Progenitor cell of endocrine pancreas (in vitro differentiated cells): ENCODE measurements around the gene TEX261. TPM values are rescaled to one million over a fixed set of nuclear protein-coding genes. Genes with fewer than 3 reads are reported as not detected.
A peak's percentile ranks its signal among the peaks of the same experiment; 100 is the strongest.

Experiments
- DNase-seq: peaks from one replicate; pipeline ENCODE4 v3.0.0; 2021; ENCODE audit warnings: low spot score; ENCODE audit not compliant: unreplicated experiment
- H3K27ac Mint-ChIP-seq: 2 replicates; pipeline ENCODE4 v1.8.0; 2021; ENCODE audit warnings: mild to moderate bottlenecking, moderate library complexity, mixed read lengths
- H3K27me3 Mint-ChIP-seq: 2 replicates; pipeline ENCODE4 v1.8.0; 2021; ENCODE audit warnings: mixed read lengths
- H3K36me3 Mint-ChIP-seq: 2 replicates; pipeline ENCODE4 v1.8.0; 2022; ENCODE audit warnings: mixed read lengths; ENCODE audit not compliant: insufficient read depth
- H3K4me1 Mint-ChIP-seq: 2 replicates; pipeline ENCODE4 v1.8.0; 2021; ENCODE audit warnings: low read depth, mixed read lengths
- H3K4me3 Mint-ChIP-seq: 2 replicates; pipeline ENCODE4 v1.8.0; 2021; ENCODE audit warnings: low read depth, mild to moderate bottlenecking, moderate library complexity, mixed read lengths
- H3K9me3 Mint-ChIP-seq: 2 replicates; pipeline ENCODE4 v1.8.0; 2021; ENCODE audit warnings: low read depth, mixed read lengths
- total RNA-seq: library from RNA; stranded (reverse); gene quantifications from 2 replicates; pipeline ENCODE4 v1.2.1, GENCODE V29; 2021
- TF ChIP-seq, protein P1 (sequence below): fragments of 200-600 bp; sonication (generic); IDR thresholded peaks from one replicate; pipeline ENCODE4 v1.5.0; 2021; ENCODE audit warnings: antibody characterized with exemption, mild to moderate bottlenecking; ENCODE audit not compliant: unreplicated experiment

TEX261 gene
- total RNA-seq, 1 donor from 2014 or later = 36.9 TPM

DNA sequence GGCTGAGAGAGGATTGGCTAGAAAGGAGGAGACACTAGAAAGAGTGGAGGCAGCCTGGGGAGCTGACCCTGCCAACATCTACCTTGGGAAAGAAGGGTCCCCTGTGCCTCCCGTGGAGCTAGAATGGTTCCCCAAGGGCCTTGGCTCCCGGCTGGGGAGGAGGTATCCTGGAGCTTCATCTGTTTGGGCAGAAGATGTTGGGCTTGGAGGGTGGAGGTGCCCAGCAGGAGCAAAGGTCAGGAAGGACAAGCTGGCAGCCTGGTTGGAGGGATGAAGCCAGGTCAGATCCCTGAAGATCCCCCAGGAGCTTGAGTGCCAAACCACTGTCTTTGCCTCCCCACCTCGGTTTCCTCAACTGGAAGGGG is 56.1 kb downstream of the TEX261 start:
- no peak overlapping the region for H3K27ac Mint-ChIP-seq

DNA sequence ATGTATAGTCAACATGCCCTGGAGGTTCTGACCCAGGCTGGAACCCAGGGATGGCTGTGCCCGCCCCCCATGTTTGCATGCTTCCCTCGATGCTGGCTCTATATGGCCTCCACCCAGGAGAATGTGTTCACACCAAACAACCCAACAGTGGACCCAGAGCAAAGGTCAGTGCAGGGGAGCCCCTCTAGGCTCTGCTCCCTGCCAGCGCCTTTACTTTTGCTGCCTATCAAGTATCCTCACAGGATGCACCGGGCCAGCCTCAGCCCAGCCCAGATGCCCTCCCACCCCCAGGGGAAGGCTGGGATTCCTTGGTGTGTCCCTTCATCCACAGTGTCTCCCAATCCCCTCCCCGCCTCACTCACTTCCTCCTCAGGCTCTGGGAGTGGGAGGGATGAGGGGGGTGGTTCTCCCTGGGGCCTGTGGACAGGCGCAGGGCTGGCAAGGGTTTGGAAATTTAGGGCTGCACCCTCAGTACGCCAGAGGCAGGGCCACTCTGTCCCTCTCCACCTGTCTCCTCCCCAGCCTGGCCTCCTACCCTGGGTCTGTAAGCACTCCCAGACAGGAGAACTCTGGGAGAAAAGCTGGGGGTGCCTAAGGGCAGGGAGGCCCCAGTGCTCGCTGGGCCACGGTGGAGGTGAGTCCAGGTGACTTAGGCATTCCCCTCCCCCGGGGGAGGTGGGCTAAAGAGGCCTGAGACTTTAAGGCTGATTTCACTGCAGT is 56.6 kb downstream of the TEX261 start:
- TF ChIP-seq, protein P1, sequence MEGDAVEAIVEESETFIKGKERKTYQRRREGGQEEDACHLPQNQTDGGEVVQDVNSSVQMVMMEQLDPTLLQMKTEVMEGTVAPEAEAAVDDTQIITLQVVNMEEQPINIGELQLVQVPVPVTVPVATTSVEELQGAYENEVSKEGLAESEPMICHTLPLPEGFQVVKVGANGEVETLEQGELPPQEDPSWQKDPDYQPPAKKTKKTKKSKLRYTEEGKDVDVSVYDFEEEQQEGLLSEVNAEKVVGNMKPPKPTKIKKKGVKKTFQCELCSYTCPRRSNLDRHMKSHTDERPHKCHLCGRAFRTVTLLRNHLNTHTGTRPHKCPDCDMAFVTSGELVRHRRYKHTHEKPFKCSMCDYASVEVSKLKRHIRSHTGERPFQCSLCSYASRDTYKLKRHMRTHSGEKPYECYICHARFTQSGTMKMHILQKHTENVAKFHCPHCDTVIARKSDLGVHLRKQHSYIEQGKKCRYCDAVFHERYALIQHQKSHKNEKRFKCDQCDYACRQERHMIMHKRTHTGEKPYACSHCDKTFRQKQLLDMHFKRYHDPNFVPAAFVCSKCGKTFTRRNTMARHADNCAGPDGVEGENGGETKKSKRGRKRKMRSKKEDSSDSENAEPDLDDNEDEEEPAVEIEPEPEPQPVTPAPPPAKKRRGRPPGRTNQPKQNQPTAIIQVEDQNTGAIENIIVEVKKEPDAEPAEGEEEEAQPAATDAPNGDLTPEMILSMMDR = no peak
- DNase-seq = no peak
- H3K4me1 Mint-ChIP-seq = peaks cover 21% of the 10 kb centered on the region
- peaks cover 57% of the 10 kb centered on the region for H3K27me3 Mint-ChIP-seq
- H3K9me3 Mint-ChIP-seq = no peaks in the 10 kb centered on the region
- no peak overlapping the region for H3K4me3 Mint-ChIP-seq
- no peaks in the 10 kb centered on the region for H3K36me3 Mint-ChIP-seq
- no peak overlapping the region for H3K27ac Mint-ChIP-seq

More for the DNA sequence above, 56.1 kb downstream of the TEX261 start:
- no peaks in the 10 kb centered on the region for H3K36me3 Mint-ChIP-seq
- peaks cover 53% of the 10 kb centered on the region for H3K27me3 Mint-ChIP-seq
- TF ChIP-seq, protein P1 = no peak
- peaks cover 21% of the 10 kb centered on the region for H3K4me1 Mint-ChIP-seq
- no peak overlapping the region for H3K4me3 Mint-ChIP-seq
- DNase-seq = no peak
- H3K9me3 Mint-ChIP-seq = no peaks in the 10 kb centered on the region

DNA sequence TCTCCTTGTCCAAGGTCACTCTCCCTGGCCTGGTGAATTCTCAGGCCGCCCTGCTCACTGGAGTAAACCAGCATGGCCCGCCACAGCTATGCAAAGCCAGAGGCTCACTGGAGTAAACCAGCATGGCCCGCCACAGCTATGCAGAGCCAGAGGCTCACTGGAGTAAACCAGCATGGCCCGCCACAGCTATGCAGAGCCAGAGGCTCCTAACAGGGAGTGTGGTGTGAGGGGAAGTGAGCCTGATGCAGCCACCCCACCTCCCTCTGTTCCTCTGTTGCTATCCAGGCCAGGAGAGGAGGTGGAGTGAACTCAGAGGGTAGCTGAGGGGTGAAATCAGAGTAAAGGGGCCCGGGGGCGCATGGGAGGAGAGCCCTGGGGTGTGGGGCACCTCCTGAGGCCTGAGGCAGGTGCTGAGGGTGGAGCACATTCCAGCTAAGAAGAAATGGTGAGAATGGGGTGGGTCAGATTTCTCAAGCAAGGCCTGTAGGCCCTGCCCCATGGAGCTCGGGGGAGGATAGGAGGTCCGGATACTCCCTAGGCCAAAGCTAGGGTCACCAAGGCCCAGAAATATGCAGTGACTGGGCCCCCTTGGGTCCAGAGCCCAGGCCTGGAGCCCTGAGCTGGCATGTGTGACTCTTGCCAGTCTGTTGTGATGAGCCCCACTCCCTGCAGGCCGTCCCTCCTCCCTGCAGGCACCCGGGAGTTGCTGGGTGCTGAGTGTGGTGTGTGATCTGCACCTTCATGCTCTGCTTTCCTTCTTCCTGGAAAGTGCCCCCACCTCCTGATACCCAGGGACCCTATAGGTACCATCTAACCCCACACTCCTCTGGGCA is 57.5 kb downstream of the TEX261 start:
- TF ChIP-seq, protein P1 = no peak
- Mint-ChIP-seq H3K27ac (peak overlapping the region; percentile 88), H3K9me3 (no peaks in the 10 kb centered on the region), H3K4me3 (no peak overlapping the region), H3K36me3 (no peaks in the 10 kb centered on the region), H3K27me3 (peaks cover 52% of the 10 kb centered on the region), H3K4me1 (peaks cover 21% of the 10 kb centered on the region)
- no peak for DNase-seq

DNA sequence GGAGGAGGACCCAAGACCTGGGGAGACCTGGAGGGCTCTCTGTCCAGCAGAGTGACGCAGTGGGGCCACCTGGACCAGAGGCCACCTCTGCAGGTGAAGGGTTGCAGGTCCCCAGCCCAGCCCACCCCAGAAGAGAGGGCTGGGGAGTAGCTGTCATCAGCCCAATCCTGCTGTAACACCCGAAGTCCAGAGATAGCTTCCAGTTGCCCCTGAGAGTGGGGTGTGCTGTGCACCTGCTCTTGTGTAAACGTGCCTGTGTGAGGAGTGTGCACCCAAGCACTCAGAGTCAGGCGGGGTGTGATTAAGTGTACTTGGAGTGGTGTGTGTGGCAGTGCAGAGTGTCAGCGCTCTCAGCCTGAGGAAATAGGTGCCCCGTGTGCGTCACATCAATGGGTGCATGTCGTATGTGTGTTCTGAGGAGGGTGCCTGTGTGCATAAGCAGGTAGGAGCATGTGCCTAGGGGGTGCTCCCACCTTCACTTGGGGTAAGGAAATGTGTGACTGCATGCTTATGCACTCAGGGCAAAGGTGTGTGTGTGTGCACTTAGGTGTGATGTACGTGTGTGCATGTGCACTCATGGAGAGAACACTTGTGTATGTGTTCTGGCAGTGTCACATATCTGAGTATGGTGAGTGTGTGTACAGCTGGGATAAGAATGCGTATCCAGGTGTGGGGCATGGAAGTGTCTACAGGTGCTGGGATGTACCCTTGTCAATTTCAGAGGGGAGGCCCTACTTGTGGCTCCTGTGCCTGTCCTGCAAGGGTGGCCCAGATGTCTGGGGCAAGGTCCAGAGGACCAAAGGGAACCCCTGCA is 58.3 kb downstream of the TEX261 start:
- Mint-ChIP-seq H3K27ac (no peak overlapping the region), H3K4me3 (no peak overlapping the region), H3K36me3 (no peaks in the 10 kb centered on the region), H3K9me3 (no peaks in the 10 kb centered on the region), H3K4me1 (peaks cover 21% of the 10 kb centered on the region), H3K27me3 (peaks cover 48% of the 10 kb centered on the region)
- DNase-seq = peak; percentile 1
- TF ChIP-seq, protein P1 = no peak

Other genes with a start within 250 kb of the TEX261 start
- gene ADD2, start 226.7 kb downstream of the TEX261 start, total RNA-seq = 1.1 and 1.3 TPM in 2 replicates
- gene FIGLA, start 204.2 kb downstream of the TEX261 start, total RNA-seq = not detected in 2 replicates
- not detected in 2 replicates for gene CLEC4F, start 174.3 kb downstream of the TEX261 start, total RNA-seq
- not detected in 2 replicates for gene CD207, start 159.1 kb downstream of the TEX261 start, total RNA-seq
- 0.31 TPM in 1 of 2 replicates, not detected in the other for gene VAX2, start 94.3 kb downstream of the TEX261 start, total RNA-seq
- gene ATP6V1B1, start 59.0 kb downstream of the TEX261 start, total RNA-seq = not detected in 2 replicates
- 3.7 and 5.4 TPM in 2 replicates for gene ANKRD53, start 16.2 kb downstream of the TEX261 start, total RNA-seq
- gene NAGK, start 73.8 kb upstream of the TEX261 start, total RNA-seq = 115 and 127 TPM in 2 replicates
- gene MCEE, start 135.4 kb upstream of the TEX261 start, total RNA-seq = 14.4 and 15.2 TPM in 2 replicates
- gene MPHOSPH10, start 135.8 kb upstream of the TEX261 start, total RNA-seq = 55.4 and 69.2 TPM in 2 replicates
- 23.9 and 25.1 TPM in 2 replicates for gene PAIP2B, start 232.2 kb upstream of the TEX261 start, total RNA-seq